HL-60/S4 treated with phorbol 12-myristate 13-acetate at 8.2 ng/mL for 4 days and 3 days (cell line): ENCODE data around the gene ATG5.

Experiments
- in situ Hi-C: fragments of 300-500 bp; cut with MboI; formaldehyde crosslinking; loops from 2 replicates; pipeline ENCODE4 v1.15.0; 2022; ENCODE audit warnings: low sequenced_read_pairs

The ATG5 gene

GRCh38 chr6:106185615-106186014, 139.9 kb downstream of the ATG5 start:
- in situ Hi-C loops: no loop called here

DNA sequence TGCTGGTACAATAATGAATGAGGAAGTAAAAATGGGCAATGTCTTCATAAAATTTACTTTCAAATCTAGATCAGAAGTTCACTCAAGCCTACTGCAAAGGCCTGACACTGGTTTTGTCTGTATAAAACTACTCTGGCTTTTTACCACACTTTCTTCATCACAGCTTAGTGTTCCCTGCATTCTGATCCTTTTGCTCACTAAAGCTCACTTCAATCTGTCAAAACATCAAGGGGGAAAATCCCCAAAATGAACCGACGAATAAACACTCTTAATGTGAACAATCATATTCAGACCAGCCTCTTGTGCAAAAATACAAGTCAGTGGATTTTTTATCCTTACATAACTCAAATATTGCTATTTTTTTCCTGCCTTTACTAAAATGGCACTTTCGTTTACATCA, 140.9 kb downstream of the ATG5 start:
- in situ Hi-C loops: no loop called here

DNA sequence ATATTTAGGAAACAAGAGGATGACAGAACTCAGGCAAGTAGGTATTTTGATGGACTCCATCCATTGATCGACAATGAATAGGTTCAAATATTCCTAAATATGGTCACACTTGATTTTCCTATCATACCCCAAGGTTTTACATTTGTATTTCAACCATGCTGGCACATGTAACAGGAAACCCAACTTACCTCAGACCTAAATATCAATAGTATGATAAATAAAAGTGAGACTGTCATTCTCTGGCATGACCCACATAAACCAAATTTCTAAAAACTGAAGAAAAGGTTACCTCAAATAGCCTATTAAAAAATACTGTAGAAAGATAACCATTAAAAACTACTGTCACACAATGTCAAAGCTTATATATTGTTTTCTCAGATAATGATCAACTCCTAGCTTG, 142.1 kb downstream of the ATG5 start:
- in situ Hi-C loops: no loop called here

GRCh38 chr6:106182455-106182854, 143.1 kb downstream of the ATG5 start:
- in situ Hi-C loops: no loop called here

DNA sequence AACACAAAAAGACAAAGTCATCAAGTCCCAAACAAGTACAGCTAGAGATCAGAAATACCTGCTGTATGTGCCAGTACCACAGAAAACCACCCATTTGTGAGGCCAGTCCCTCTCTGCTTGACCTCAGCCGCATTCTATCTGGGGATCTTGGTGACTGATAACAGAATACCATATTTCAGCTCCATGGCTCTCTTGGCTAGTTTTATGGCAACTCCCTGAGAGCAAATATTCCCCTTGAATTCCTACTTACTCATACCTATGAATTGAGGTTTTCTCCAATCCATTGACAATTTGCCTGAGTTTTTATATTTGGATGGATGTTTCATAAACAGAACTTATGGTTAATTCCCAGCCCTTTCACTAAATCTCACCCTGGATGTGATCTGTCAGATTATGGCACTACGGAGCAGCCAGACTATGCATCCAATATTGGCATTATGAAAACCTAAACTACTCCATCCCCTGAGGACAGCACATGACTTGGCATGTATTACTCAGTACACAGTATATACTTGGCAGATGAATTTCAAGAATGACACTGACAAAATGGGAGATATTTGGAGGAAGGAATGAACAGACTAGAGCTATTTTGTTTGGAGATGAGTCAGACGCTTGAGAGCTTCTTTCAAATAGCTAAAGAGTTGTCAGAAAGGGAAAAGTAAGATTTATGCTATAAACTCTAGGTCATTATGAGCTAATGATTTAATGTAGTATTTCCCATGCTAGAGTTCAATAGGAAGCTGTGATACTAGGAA, 143.7 kb downstream of the ATG5 start:
- in situ Hi-C loops: no loop called here

DNA sequence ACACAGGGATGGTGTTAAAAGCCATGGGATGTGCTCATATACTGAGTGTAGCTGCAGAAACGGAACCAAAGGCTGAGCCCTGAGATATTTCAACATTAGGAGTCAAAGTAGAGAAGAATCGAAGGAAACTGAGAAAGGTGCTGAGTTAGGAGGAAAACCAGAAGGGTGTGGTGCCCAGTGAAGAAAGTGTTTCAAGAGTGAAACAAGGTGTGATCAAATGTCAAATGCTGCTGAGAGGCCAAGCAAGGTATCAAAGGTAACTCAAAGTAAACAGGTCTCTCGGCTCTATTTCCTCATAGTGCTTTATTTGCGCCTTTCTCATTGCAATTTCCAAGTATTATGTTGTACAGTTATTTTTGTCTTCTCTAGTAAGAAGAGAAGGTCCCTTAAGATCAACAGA, 145.4 kb downstream of the ATG5 start:
- in situ Hi-C loops: no loop called here

DNA sequence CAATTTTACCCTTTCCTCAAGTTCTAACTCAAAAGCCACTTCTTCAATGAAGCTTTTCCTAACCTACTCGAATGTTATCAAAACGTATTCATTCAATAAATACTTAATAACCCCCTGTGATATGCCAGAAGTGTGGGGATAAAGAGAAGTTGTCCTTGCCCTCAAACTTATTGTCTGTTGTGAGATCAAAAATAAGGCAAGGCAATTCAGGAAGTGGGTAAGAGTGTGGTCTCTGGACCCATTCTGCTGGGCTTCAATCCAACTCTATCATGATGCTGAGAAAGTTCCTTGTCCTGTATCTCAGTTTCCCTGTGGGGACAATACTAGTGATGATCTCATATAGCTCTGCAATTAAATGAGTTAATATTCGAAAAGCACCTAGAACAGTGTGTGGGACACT, 146.7 kb downstream of the ATG5 start:
- in situ Hi-C loops: no loop called here

DNA sequence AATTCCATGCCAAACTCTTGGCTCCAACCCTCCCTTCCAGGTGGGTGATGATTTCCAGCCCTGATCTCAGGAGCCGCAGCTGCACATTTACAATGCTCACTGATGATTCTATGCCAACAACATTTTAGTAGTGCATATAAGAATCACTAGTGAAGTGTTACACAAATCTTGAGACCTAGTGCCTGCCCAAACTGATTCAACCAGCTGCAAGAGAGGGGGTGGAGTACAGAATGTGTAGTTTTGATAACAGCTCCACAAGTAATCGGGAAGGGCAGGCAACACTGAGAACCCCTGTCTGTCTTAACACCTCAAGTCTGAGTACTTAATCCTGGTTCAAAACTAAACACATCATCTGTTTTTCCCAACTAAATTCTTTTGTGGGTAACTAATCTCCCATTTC, 147.8 kb downstream of the ATG5 start:
- in situ Hi-C loops: no loop called here

GRCh38 chr6:106173124-106173879, 152.3 kb downstream of the ATG5 start:
- in situ Hi-C loops: no loop called here

GRCh38 chr6:106170030-106170791, 155.3 kb downstream of the ATG5 start:
- in situ Hi-C loops: no loop called here

DNA sequence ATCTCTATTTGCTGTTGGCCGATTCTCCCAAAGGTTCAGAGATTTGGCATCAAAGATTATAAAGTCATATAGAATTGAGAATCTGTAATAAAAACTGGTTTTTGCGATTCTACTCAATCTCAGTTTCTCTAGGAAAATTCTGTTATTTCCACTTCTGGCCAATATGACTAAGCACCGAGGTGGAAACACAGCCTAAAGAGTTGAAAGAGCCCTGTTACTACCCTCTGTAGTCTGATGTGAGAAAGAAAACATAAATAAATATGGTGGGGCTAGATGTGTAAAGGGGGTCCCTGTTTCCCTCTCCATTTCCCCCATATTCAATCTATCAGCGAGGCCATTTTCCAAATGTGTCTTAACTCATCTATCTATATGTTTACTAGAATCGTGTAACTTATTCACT, 156.0 kb downstream of the ATG5 start:
- in situ Hi-C loops: no loop called here

GRCh38 chr6:106168097-106168888, 157.3 kb downstream of the ATG5 start:
- in situ Hi-C loops: no loop called here

GRCh38 chr6:106167096-106167814, 158.3 kb downstream of the ATG5 start:
- in situ Hi-C loops: no loop called here

- in situ Hi-C loops: no loop called here
Measured at GRCh38 chr6:106165885-106166485, 159.6 kb downstream of the ATG5 start.

DNA sequence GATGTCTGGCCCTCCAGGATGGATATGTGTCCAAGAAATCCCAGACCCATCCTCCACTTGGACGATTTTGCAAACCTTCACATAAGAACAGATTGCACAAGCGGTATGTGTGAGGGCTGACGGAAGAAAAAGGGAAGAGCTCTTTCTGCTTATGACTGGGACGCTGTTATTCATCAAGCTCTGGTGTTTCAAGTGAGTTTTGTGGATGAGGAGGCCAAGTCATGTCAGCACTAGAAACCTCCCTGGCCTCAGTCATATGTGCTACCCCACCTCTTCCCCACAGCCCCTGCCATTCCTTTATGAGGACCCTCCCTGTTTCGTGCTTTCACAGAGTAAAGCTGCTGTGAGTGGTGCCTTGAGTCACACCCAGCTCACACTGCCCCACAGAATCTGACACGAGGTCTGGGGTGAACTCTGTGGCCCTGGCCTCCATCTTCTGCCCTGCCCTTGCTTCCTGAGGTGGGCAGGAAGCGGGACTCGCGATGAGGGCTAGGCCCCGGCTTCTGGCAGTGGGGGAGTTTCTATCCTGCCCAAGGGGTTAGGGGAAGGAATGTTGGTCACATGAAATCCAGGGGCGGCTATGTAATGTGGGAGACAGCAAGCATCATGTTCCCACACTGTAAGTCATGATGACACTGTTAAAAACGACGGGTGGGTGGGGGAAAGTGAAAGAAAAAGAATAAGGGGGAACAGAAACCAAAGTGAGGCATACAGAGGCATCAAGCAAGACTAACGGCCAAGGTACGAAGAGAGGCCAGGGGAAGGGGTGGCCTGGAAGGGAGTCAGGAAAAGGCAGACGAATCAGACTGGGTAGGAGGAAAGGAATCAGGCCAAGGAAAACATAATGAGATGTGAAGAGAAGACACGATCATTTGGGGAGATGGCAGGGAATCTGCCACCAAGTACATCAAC, 161.3 kb downstream of the ATG5 start:
- in situ Hi-C loops: no loop called here

DNA sequence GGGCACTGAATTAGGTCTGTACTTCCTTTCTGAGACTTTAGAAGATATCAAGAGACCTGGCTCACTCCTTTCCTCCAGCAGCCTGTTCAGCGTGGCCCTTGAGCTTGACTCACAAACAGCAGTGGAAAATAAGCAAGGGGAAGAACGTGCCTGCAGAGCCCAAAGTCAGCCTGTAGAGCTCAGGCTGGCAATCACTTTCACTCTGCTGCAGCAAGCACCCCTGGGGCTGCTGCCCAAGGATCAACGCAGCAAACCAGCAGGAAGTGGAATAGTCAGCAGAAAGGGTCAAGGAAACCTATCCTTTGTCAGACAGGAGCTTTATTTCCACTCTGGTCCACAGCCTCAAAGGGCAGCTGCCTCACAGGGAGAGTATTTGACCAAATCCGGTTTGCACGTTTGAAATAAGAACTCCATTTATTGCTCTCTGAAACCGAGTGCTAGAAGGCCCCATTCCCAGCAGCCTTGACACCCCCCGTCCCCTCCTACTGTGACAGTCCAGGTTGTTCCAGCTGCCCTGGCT, 162.1 kb downstream of the ATG5 start:
- in situ Hi-C loops: no loop called here

GRCh38 chr6:106162921-106163320, 162.6 kb downstream of the ATG5 start:
- in situ Hi-C loops: no loop called here

DNA sequence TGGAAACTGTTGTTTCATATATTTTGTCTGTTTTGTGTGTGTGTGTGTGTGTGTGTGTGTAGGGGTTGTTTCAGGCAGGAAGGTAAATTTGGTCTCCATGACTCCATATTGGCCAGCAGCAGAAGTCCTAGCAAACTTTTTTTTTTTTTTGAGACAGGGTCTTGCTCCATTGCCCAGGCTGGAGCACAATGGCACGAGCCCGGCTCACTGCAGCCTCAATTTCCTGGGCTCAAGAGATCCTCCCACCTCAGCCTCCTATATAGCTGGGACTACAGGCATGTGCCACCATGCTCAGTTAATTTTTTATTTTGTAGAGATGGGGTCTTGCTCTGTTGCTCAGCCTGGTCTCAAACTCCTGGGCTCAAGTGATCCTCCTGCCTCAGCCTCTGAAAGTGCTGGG, 163.7 kb downstream of the ATG5 start:
- in situ Hi-C loops: no loop called here
